HCT116 (cell line): ENCODE results near the gene HSH2D. TPM values are rescaled to one million over a fixed set of nuclear protein-coding genes. Genes with fewer than 3 reads are reported as not detected.
"Not testable (repeated sequence)": the region's sequence is repeated elsewhere in the genome, so short reads cannot be mapped to it uniquely, and the experiment has no call there.

ENCODE experiments used
- ATAC-seq: fragments of 200-7000 bp; cut with Tn5 transposase; 2 replicates; pipeline ENCODE4 v1.9.1; 2020; ENCODE audit warnings: mild to moderate bottlenecking, moderate library complexity
- BruUV-seq: library from RNA; stranded (reverse); fragments of 400-500 nt; replicated peaks from 2 replicates; lab custom pipeline; 2021; lab: Mats Ljungman, UMichigan
- CTCF ChIA-PET: fragments of 300-600 bp; sonication (Branson Sonifier 250); formaldehyde crosslinking; loops from one replicate; lab custom pipeline; 2021; ENCODE audit warnings: antibody characterized with exemption; lab: Charles Lee
- POLR2A ChIA-PET: fragments of 300-600, 350-600 bp; sonication (Branson Sonifier 250); formaldehyde crosslinking; loops from one replicate; lab custom pipeline; 2021; ENCODE audit warnings: antibody characterized with exemption; lab: Charles Lee
- RAD21 ChIA-PET, 2 experiments: fragments of 300-600 bp; sonication (Branson Sonifier 250); formaldehyde crosslinking; loops; one replicate each; lab custom pipeline; 2023; ENCODE audit warnings: low total read pairs in 2 of 2; ENCODE audit not compliant: uncharacterized antibody in 2 of 2, unreplicated experiment in 2 of 2, low non-redundant PET in 1 of 2; lab: Charles Lee
- DNase-seq: peaks from one replicate; pipeline ENCODE4 v3.0.0-alpha.2; 2010; ENCODE audit warnings: low read depth, low spot score
- H2AFZ ChIP-seq: fragments of 200-600 bp; shearing (Covaris generic), sonication (generic); 2 replicates; pipeline ENCODE4 v1.6.1; 2017; ENCODE audit warnings: low read depth, mixed run types, mixed read lengths, antibody characterized with exemption, low read length; ENCODE audit not compliant: poor library complexity, severe bottlenecking
- H3K27ac ChIP-seq: 2 replicates; pipeline ENCODE4 v1.5.1; 2012; ENCODE audit warnings: low read depth, low read length
- H3K27me3 ChIP-seq: fragments of 200-600 bp; sonication (generic); 2 replicates; pipeline ENCODE4 v1.6.1; 2016; ENCODE audit warnings: mixed run types, low read length, mixed read lengths; ENCODE audit not compliant: insufficient read depth
- H3K36me3 ChIP-seq, 2 experiments: fragments of 200-500 bp in 1 of 2; fragments of 200-600 bp in 1 of 2; sonication (Bioruptor generic) in 1 of 2; sonication (generic) in 1 of 2; 2 replicates each; pipeline versions ENCODE4 v1.5.1 to v1.6.1; 2014 to 2016; ENCODE audit warnings: low read length in 2 of 2, inconsistent platforms in 1 of 2, mixed read lengths in 1 of 2, mixed run types in 1 of 2; ENCODE audit not compliant: insufficient read depth in 2 of 2, control insufficient read depth in 1 of 2
- H3K4me1 ChIP-seq, 2 experiments: fragments of 200-600 bp in 1 of 2; sonication (generic) in 1 of 2; 2 replicates each; pipeline versions ENCODE4 v1.5.1 to v1.6.1; 2012 to 2017; ENCODE audit warnings: low read length in 2 of 2, inconsistent platforms in 1 of 2, mild to moderate bottlenecking in 1 of 2, mixed read lengths in 1 of 2, mixed run types in 1 of 2, moderate library complexity in 1 of 2; ENCODE audit not compliant: insufficient read depth in 2 of 2, control insufficient read depth in 1 of 2
- H3K4me2 ChIP-seq: fragments of 200-600 bp; sonication (generic); 2 replicates; pipeline ENCODE4 v1.6.1; 2017; ENCODE audit warnings: mixed run types, low read length, mixed read lengths
- H3K4me3 ChIP-seq, 2 experiments: fragments of 200-600 bp in 1 of 2; sonication (generic) in 1 of 2; replicated peaks in 1 of 2; 2 replicates each; pipeline ENCODE4 v1.5.1; 2011 to 2016; ENCODE audit warnings: low read length in 2 of 2, control low read depth in 1 of 2, low read depth in 1 of 2, mild to moderate bottlenecking in 1 of 2, mixed read lengths in 1 of 2, mixed run types in 1 of 2
- H3K79me2 ChIP-seq: fragments of 200-600 bp; sonication (generic); 2 replicates; pipeline ENCODE4 v1.6.1; 2017; ENCODE audit warnings: mild to moderate bottlenecking, mixed run types, low read length, moderate library complexity, mixed read lengths; ENCODE audit not compliant: insufficient read depth
- H3K9ac ChIP-seq: fragments of 200-600 bp; sonication (generic); 2 replicates; pipeline ENCODE4 v1.6.1; 2016; ENCODE audit warnings: low read length, mixed read lengths
- H3K9me2 ChIP-seq: fragments of 200-600 bp; sonication (generic), shearing (Covaris generic); 2 replicates; pipeline ENCODE4 v1.6.1; 2017; ENCODE audit warnings: mixed run types, mild to moderate bottlenecking, moderate library complexity; ENCODE audit not compliant: insufficient read depth
- H3K9me3 ChIP-seq, 2 experiments: fragments of 200-500 bp in 1 of 2; fragments of 200-600 bp in 1 of 2; sonication (Bioruptor generic) in 1 of 2; sonication (generic) in 1 of 2; 2 replicates each; pipeline ENCODE4 v1.6.1; 2014 to 2017; ENCODE audit warnings: low read length in 2 of 2, mixed read lengths in 2 of 2, inconsistent platforms in 1 of 2, low read depth in 1 of 2, mild to moderate bottlenecking in 1 of 2, mixed run types in 1 of 2, moderate library complexity in 1 of 2; ENCODE audit not compliant: control insufficient read depth in 1 of 2, insufficient read depth in 1 of 2
- H4K20me1 ChIP-seq: fragments of 200-600 bp; sonication (generic), shearing (Covaris generic); 2 replicates; pipeline ENCODE4 v1.6.1; 2017; ENCODE audit warnings: mixed run types, mild to moderate bottlenecking, moderate library complexity; ENCODE audit not compliant: insufficient read depth
- EGR1 ChIP-seq: IDR thresholded peaks from 2 replicates; pipeline ENCODE4 v1.6.1; 2012; ENCODE audit warnings: low read depth
- POLR2AphosphoS5 ChIP-seq: IDR thresholded peaks from 2 replicates; pipeline ENCODE4 v1.6.1; 2011; ENCODE audit warnings: mild to moderate bottlenecking, low read depth, low read length, moderate library complexity
- SIN3A ChIP-seq: IDR thresholded peaks from 2 replicates; pipeline ENCODE4 v1.6.1; 2012; ENCODE audit warnings: low read depth
- SP1 ChIP-seq: IDR thresholded peaks from 2 replicates; pipeline ENCODE4 v1.6.1; 2012; ENCODE audit warnings: low read depth
- SRF ChIP-seq: IDR thresholded peaks from 2 replicates; pipeline ENCODE4 v1.6.1; 2012; ENCODE audit warnings: low read depth
- TCF7L2 ChIP-seq: IDR thresholded peaks from 2 replicates; pipeline ENCODE4 v1.7.0; 2011; ENCODE audit warnings: borderline replicate concordance, inconsistent platforms; ENCODE audit not compliant: insufficient read depth, insufficient read length; ENCODE audit errors: extremely low read depth
- ZBTB33 ChIP-seq: IDR thresholded peaks from 2 replicates; pipeline ENCODE4 v1.6.1; 2011; ENCODE audit warnings: mild to moderate bottlenecking, low read length, moderate library complexity; ENCODE audit not compliant: insufficient replicate concordance; ENCODE audit errors: extremely low read depth
- intact Hi-C: fragments of 100-400 bp; cut with micrococcal nuclease; formaldehyde crosslinking; loops from 2 replicates; pipeline ENCODE4 v1.10.0; 2022
- total RNA-seq: library from RNA; stranded (reverse); gene quantifications from one replicate; pipeline ENCODE4 v1.2.1, GENCODE V29; 2021; ENCODE audit not compliant: unreplicated experiment
- TF ChIP-seq, protein P1 (sequence below): IDR thresholded peaks from 2 replicates; pipeline ENCODE4 v1.6.1; 2012
- TF ChIP-seq, protein P2 (sequence below), 3 experiments: fragments of 200-600 bp in 1 of 3; sonication (generic) in 1 of 3; IDR thresholded peaks in 2 of 3; conservative IDR thresholded peaks in 1 of 3; 2 replicates each; pipeline ENCODE4 v1.5.1; 2012 to 2017; ENCODE audit warnings: low read depth in 2 of 3, low read length in 2 of 3, antibody characterized with exemption in 1 of 3, borderline replicate concordance in 1 of 3, control low read depth in 1 of 3, mild to moderate bottlenecking in 1 of 3, mixed read lengths in 1 of 3, mixed run types in 1 of 3, moderate library complexity in 1 of 3; ENCODE audit not compliant: insufficient read depth in 1 of 3
- TF ChIP-seq, protein P3 (sequence below): IDR thresholded peaks from 2 replicates; pipeline ENCODE4 v1.6.1; 2012; ENCODE audit warnings: low read depth

Gene HSH2D
- total RNA-seq, 1 experiment from 2014 or later: 21.4 TPM

- H3K27me3 ChIP-seq, POLR2A ChIA-PET, H2AFZ ChIP-seq, RAD21 ChIA-PET, H3K9me2 ChIP-seq, H3K27ac ChIP-seq, H3K9ac ChIP-seq, H3K4me1 ChIP-seq, H3K9me3 ChIP-seq, H3K4me3 ChIP-seq, H3K4me2 ChIP-seq, DNase-seq, H4K20me1 ChIP-seq, ATAC-seq, intact Hi-C loops, BruUV-seq: not testable (repeated sequence)
- CTCF ChIA-PET: interaction anchor here (0.9 kb wide), 1 partner anchor 8 kb away, joined by 3 read pairs; no protein-coding TSS in a partner anchor
- Histone ChIP-seq H3K36me3 (peaks cover 22 to 47% of the 10 kb centered on the region in 2 experiments), H3K79me2 (peaks cover 41% of the 10 kb centered on the region)
Observed at GRCh38 chr19:16119075-16119857, 24.2 kb upstream of the HSH2D start.

GRCh38 chr19:16121141-16121540 lies 22.3 kb upstream of the HSH2D start:
- ChIA-PET POLR2A (no interaction called here), RAD21 (no interaction called here), CTCF (interaction anchor here (1.2 kb wide), 1 partner anchor 10 kb away, joined by 3 read pairs; no protein-coding TSS in a partner anchor)
- no peak for ATAC-seq
- Histone ChIP-seq H3K9ac (no peak overlapping the region), H3K27me3 (no peaks in the 10 kb centered on the region), H2AFZ (no peak overlapping the region), H3K4me3 (no peak overlapping the region), H3K36me3 (peaks cover 31 to 47% of the 10 kb centered on the region in 2 experiments), H4K20me1 (no peaks in the 10 kb centered on the region), H3K4me1 (no peaks in the 10 kb centered on the region), H3K27ac (no peak overlapping the region), H3K79me2 (peaks cover 26% of the 10 kb centered on the region), H3K9me2 (no peaks in the 10 kb centered on the region), H3K9me3 (no peaks in the 10 kb centered on the region), H3K4me2 (no peak overlapping the region)
- DNase-seq: no peak
- BruUV-seq: no TSS peak
- intact Hi-C loops: no loop called here
- TF ChIP-seq POLR2AphosphoS5 (no peak), ZBTB33 (no peak), SP1 (no peak), SIN3A (no peak), SRF (no peak), TCF7L2 (no peak), EGR1 (no peak)
- TF ChIP-seq, protein P1, sequence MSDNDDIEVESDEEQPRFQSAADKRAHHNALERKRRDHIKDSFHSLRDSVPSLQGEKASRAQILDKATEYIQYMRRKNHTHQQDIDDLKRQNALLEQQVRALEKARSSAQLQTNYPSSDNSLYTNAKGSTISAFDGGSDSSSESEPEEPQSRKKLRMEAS: no peak
- TF ChIP-seq, protein P2, sequence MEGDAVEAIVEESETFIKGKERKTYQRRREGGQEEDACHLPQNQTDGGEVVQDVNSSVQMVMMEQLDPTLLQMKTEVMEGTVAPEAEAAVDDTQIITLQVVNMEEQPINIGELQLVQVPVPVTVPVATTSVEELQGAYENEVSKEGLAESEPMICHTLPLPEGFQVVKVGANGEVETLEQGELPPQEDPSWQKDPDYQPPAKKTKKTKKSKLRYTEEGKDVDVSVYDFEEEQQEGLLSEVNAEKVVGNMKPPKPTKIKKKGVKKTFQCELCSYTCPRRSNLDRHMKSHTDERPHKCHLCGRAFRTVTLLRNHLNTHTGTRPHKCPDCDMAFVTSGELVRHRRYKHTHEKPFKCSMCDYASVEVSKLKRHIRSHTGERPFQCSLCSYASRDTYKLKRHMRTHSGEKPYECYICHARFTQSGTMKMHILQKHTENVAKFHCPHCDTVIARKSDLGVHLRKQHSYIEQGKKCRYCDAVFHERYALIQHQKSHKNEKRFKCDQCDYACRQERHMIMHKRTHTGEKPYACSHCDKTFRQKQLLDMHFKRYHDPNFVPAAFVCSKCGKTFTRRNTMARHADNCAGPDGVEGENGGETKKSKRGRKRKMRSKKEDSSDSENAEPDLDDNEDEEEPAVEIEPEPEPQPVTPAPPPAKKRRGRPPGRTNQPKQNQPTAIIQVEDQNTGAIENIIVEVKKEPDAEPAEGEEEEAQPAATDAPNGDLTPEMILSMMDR (IDR thresholded peaks at IDR 0.05 in 2 of 3, conservative IDR thresholded peaks at IDR 0.05 in 1 of 3; ENCODE audit: borderline replicate concordance in 1 of 3, insufficient read depth in 1 of 3, low read depth in 2 of 3, low read length in 2 of 3): no peak
- TF ChIP-seq, protein P3, sequence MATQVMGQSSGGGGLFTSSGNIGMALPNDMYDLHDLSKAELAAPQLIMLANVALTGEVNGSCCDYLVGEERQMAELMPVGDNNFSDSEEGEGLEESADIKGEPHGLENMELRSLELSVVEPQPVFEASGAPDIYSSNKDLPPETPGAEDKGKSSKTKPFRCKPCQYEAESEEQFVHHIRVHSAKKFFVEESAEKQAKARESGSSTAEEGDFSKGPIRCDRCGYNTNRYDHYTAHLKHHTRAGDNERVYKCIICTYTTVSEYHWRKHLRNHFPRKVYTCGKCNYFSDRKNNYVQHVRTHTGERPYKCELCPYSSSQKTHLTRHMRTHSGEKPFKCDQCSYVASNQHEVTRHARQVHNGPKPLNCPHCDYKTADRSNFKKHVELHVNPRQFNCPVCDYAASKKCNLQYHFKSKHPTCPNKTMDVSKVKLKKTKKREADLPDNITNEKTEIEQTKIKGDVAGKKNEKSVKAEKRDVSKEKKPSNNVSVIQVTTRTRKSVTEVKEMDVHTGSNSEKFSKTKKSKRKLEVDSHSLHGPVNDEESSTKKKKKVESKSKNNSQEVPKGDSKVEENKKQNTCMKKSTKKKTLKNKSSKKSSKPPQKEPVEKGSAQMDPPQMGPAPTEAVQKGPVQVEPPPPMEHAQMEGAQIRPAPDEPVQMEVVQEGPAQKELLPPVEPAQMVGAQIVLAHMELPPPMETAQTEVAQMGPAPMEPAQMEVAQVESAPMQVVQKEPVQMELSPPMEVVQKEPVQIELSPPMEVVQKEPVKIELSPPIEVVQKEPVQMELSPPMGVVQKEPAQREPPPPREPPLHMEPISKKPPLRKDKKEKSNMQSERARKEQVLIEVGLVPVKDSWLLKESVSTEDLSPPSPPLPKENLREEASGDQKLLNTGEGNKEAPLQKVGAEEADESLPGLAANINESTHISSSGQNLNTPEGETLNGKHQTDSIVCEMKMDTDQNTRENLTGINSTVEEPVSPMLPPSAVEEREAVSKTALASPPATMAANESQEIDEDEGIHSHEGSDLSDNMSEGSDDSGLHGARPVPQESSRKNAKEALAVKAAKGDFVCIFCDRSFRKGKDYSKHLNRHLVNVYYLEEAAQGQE: no peak
